ENCODE results near the gene ZHX3.

DNA sequence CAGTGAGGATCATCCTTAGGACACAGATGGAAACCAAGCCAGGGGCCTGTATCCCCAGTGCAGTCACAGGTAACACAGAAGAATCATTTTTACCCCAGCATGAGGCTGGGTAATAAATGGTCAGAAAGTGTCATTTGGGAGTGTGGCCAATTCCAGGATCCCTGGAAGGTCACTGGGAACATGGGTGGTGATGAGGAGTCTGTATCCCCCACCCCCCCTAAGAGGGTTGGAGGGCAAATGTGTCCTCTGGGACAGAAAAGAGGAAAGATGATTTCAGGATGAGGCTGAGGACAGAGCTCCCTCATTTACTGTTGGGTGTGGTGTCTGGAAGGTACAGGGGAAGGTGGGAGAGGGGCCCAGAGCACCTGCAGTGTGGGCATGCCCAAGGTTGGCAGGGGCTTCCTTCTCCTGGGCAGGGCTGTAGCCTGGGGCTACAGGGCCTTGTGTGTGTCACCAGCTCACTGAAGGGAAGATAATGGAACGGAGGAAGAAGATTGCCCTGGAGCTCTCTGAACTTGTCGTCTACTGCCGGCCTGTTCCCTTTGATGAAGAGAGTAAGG is 145.7 kb downstream of the ZHX3 start:
- no peak for TF ChIP-seq POLR2A (IDR thresholded peaks at IDR 0.05)
- TF ChIP-seq, protein P1, sequence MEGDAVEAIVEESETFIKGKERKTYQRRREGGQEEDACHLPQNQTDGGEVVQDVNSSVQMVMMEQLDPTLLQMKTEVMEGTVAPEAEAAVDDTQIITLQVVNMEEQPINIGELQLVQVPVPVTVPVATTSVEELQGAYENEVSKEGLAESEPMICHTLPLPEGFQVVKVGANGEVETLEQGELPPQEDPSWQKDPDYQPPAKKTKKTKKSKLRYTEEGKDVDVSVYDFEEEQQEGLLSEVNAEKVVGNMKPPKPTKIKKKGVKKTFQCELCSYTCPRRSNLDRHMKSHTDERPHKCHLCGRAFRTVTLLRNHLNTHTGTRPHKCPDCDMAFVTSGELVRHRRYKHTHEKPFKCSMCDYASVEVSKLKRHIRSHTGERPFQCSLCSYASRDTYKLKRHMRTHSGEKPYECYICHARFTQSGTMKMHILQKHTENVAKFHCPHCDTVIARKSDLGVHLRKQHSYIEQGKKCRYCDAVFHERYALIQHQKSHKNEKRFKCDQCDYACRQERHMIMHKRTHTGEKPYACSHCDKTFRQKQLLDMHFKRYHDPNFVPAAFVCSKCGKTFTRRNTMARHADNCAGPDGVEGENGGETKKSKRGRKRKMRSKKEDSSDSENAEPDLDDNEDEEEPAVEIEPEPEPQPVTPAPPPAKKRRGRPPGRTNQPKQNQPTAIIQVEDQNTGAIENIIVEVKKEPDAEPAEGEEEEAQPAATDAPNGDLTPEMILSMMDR (IDR thresholded peaks at IDR 0.05): no peak
